Measurements from ENCODE around the gene NDUFB2.

Gene NDUFB2

GRCh38 chr7:140696680-140697446 is at the start of gene NDUFB2:
Gene NDUFB2, plus strand, starts transcription at chr7:140696708. Its CDS starts 37 bp downstream, at chr7:140696745.
- DNase-seq (ENCODE audit: low spot score in 2 of 2) = peak; percentile 79 to 86
- Histone ChIP-seq H3K27me3 (ENCODE audit: low read depth) (no peaks in the 10 kb centered on the region), H3K36me3 (replicated peaks) (peaks cover 6% of the 10 kb centered on the region), H3K4me1 (peaks cover 17% of the 10 kb centered on the region), H3K4me3 (peak within 1 kb of the TSS; percentile 78), H3K9me3 (no peaks in the 10 kb centered on the region)
- in situ Hi-C loops (cut with MboI; ENCODE audit: low sequenced_read_pairs) = no loop called here

GRCh38 chr7:140646931-140647647 is 49.4 kb upstream of the NDUFB2 start:
- Histone ChIP-seq H3K4me3 (no peak overlapping the region), H3K36me3 (replicated peaks) (no peaks in the 10 kb centered on the region), H3K27me3 (ENCODE audit: low read depth) (no peaks in the 10 kb centered on the region), H3K9me3 (no peaks in the 10 kb centered on the region), H3K4me1 (no peaks in the 10 kb centered on the region; the same call in 1 of the 2 replicates)
- DNase-seq (ENCODE audit: low spot score in 2 of 2) = peak; percentile 56 to 76
- in situ Hi-C loops (cut with MboI; ENCODE audit: low sequenced_read_pairs) = loop anchor here (5.0 kb wide), 1 partner anchor 125 kb away; no protein-coding TSS in a partner anchor

- peaks cover 4% of the 10 kb centered on the region for H3K4me1 ChIP-seq
- no peaks in the 10 kb centered on the region for H3K36me3 ChIP-seq (replicated peaks)
- no peaks in the 10 kb centered on the region for H3K27me3 ChIP-seq (ENCODE audit: low read depth)
- H3K4me3 ChIP-seq = no peak overlapping the region
- DNase-seq (ENCODE audit: low spot score in 2 of 2) = no peak
- no peaks in the 10 kb centered on the region for H3K9me3 ChIP-seq
- in situ Hi-C loops (cut with MboI; ENCODE audit: low sequenced_read_pairs) = loop anchor here (5.0 kb wide), 1 partner anchor 127 kb away; no protein-coding TSS in a partner anchor
Measured at GRCh38 chr7:140649556-140650205, 46.8 kb upstream of the NDUFB2 start.

- no peaks in the 10 kb centered on the region for H3K27me3 ChIP-seq (ENCODE audit: low read depth)
- peaks cover 4% of the 10 kb centered on the region for H3K4me1 ChIP-seq
- no peaks in the 10 kb centered on the region for H3K9me3 ChIP-seq
- no peak overlapping the region for H3K4me3 ChIP-seq
- H3K36me3 ChIP-seq (replicated peaks) = no peaks in the 10 kb centered on the region
- DNase-seq (ENCODE audit: low spot score in 2 of 2) = no peak
- in situ Hi-C loops (cut with MboI; ENCODE audit: low sequenced_read_pairs) = no loop called here
Measured at GRCh38 chr7:140650367-140650766, 46.1 kb upstream of the NDUFB2 start.

- in situ Hi-C loops (cut with MboI; ENCODE audit: low sequenced_read_pairs) = no loop called here
- peaks cover 4% of the 10 kb centered on the region for H3K4me1 ChIP-seq
- H3K4me3 ChIP-seq = no peak overlapping the region
- no peaks in the 10 kb centered on the region for H3K9me3 ChIP-seq
- DNase-seq (ENCODE audit: low spot score in 2 of 2) = peak; percentile 79 to 84
- peaks cover 3% of the 10 kb centered on the region; the same call in 1 of the 2 replicates for H3K27me3 ChIP-seq (ENCODE audit: low read depth)
- H3K36me3 ChIP-seq (replicated peaks) = no peaks in the 10 kb centered on the region
Measured at GRCh38 chr7:140653319-140654108, 43.0 kb upstream of the NDUFB2 start.

- Histone ChIP-seq H3K4me3 (no peak overlapping the region), H3K36me3 (replicated peaks) (no peaks in the 10 kb centered on the region), H3K27me3 (ENCODE audit: low read depth) (peaks cover 3% of the 10 kb centered on the region; the same call in 1 of the 2 replicates), H3K9me3 (no peaks in the 10 kb centered on the region), H3K4me1 (peaks cover 4% of the 10 kb centered on the region)
- no peak for DNase-seq (ENCODE audit: low spot score in 2 of 2)
- in situ Hi-C loops (cut with MboI; ENCODE audit: low sequenced_read_pairs) = no loop called here
Measured at GRCh38 chr7:140654109-140654387, 42.5 kb upstream of the NDUFB2 start.

- H3K36me3 ChIP-seq (replicated peaks) = no peaks in the 10 kb centered on the region
- peaks cover 3% of the 10 kb centered on the region; the same call in 1 of the 2 replicates for H3K27me3 ChIP-seq (ENCODE audit: low read depth)
- no peak overlapping the region for H3K4me3 ChIP-seq
- H3K9me3 ChIP-seq = no peaks in the 10 kb centered on the region
- H3K4me1 ChIP-seq = peaks cover 4% of the 10 kb centered on the region
- in situ Hi-C loops (cut with MboI; ENCODE audit: low sequenced_read_pairs) = no loop called here
- DNase-seq (ENCODE audit: low spot score in 2 of 2) = no peak
Measured at GRCh38 chr7:140654661-140655060, 41.8 kb upstream of the NDUFB2 start.

GRCh38 chr7:140655511-140656408 is 40.7 kb upstream of the NDUFB2 start:
- Histone ChIP-seq H3K36me3 (replicated peaks) (no peaks in the 10 kb centered on the region), H3K4me1 (peaks cover 4% of the 10 kb centered on the region), H3K4me3 (no peak overlapping the region), H3K27me3 (ENCODE audit: low read depth) (peaks cover 3% of the 10 kb centered on the region; the same call in 1 of the 2 replicates), H3K9me3 (no peaks in the 10 kb centered on the region)
- DNase-seq (ENCODE audit: low spot score in 2 of 2) = no peak
- in situ Hi-C loops (cut with MboI; ENCODE audit: low sequenced_read_pairs) = no loop called here

GRCh38 chr7:140656548-140657515 is 39.7 kb upstream of the NDUFB2 start:
- Histone ChIP-seq H3K27me3 (ENCODE audit: low read depth) (peaks cover 3% of the 10 kb centered on the region; the same call in 1 of the 2 replicates), H3K4me3 (no peak overlapping the region), H3K4me1 (peaks cover 4% of the 10 kb centered on the region), H3K36me3 (replicated peaks) (no peaks in the 10 kb centered on the region), H3K9me3 (no peaks in the 10 kb centered on the region)
- in situ Hi-C loops (cut with MboI; ENCODE audit: low sequenced_read_pairs) = no loop called here
- no peak for DNase-seq (ENCODE audit: low spot score in 2 of 2)

- H3K36me3 ChIP-seq (replicated peaks) = no peaks in the 10 kb centered on the region
- in situ Hi-C loops (cut with MboI; ENCODE audit: low sequenced_read_pairs) = no loop called here
- H3K9me3 ChIP-seq = no peaks in the 10 kb centered on the region
- H3K4me1 ChIP-seq = peaks cover 4% of the 10 kb centered on the region
- peaks cover 3% of the 10 kb centered on the region; the same call in 1 of the 2 replicates for H3K27me3 ChIP-seq (ENCODE audit: low read depth)
- no peak for DNase-seq (ENCODE audit: low spot score in 2 of 2)
- no peak overlapping the region for H3K4me3 ChIP-seq
Measured at GRCh38 chr7:140657891-140658290, 38.6 kb upstream of the NDUFB2 start.

- no peaks in the 10 kb centered on the region for H3K36me3 ChIP-seq (replicated peaks)
Measured at GRCh38 chr7:140659856-140660255, 36.7 kb upstream of the NDUFB2 start.

GRCh38 chr7:140661124-140661523 is 35.4 kb upstream of the NDUFB2 start:
- DNase-seq (ENCODE audit: low spot score in 2 of 2) = no peak
- in situ Hi-C loops (cut with MboI; ENCODE audit: low sequenced_read_pairs) = no loop called here

More at GRCh38 chr7:140659856-140660255, 36.7 kb upstream of the NDUFB2 start:
- in situ Hi-C loops (cut with MboI; ENCODE audit: low sequenced_read_pairs) = no loop called here
- Histone ChIP-seq H3K4me1 (no peaks in the 10 kb centered on the region), H3K4me3 (no peak overlapping the region), H3K27me3 (ENCODE audit: low read depth) (peaks cover 8% of the 10 kb centered on the region), H3K9me3 (no peaks in the 10 kb centered on the region)
- no peak for DNase-seq (ENCODE audit: low spot score in 2 of 2)

More at GRCh38 chr7:140661124-140661523, 35.4 kb upstream of the NDUFB2 start:
- peaks cover 8% of the 10 kb centered on the region for H3K27me3 ChIP-seq (ENCODE audit: low read depth)
- no peak overlapping the region for H3K4me3 ChIP-seq
- H3K36me3 ChIP-seq (replicated peaks) = no peaks in the 10 kb centered on the region
- H3K9me3 ChIP-seq = no peaks in the 10 kb centered on the region
- no peaks in the 10 kb centered on the region for H3K4me1 ChIP-seq

Data from HAP-1 (cell line).